HL-60 (cell line): Measurements from ENCODE around the gene SNX9.

Experiments
- TF ChIP-seq, protein P1 (sequence below): IDR thresholded peaks from 2 replicates; pipeline ENCODE4 v1.6.1; 2012; ENCODE audit warnings: low read depth; ENCODE audit not compliant: insufficient replicate concordance
- TF ChIP-seq, protein P2 (sequence below): IDR thresholded peaks from one replicate; pipeline ENCODE4 v1.5.1; 2011; ENCODE audit warnings: low read length, control low read depth, inconsistent platforms; ENCODE audit not compliant: insufficient read depth

DNA sequence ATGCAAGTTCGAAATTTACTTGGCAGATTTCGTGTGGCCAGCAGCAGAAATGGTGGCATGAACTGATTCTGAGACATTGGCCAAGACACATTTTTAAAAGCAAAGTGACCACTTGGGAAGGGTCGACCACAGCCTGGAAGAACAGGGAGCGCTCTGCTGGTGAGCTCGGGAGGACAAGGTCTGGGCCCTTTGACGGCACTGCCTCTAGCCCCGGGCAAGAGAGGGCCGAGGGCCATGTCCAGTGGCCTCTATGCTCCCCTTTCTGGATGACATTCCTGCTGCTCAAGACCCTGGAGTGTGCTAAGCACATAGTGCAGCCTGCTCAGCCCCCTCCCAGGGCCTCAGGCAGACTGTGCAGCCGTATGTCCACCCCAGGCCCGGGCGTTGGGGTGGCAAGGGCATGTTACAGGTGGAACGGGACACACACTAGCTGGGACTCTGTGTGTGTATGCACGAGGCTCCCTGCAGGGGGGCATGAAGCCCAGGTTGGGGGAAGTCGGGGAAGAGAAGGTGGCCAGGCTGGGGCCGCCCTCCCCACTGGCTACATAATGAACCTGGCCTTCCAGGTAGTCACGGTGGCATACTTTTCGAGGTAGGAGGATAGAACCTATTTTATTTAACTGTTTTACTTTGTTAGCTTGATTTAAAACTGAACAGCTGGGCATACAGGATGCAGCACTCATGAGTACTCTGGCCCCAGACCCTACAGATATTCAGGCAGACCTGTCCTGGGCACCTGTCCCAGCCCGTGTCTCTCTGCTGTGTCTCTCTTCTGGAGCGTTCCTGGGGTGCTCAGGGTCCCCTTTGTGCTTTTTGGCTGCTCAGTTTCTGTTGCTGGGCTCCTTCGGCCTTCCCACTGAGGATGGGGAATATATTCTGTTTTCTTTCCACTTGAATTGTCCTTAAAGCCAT is 165.0 kb downstream of the SNX9 start:
- TF ChIP-seq, protein P1, sequence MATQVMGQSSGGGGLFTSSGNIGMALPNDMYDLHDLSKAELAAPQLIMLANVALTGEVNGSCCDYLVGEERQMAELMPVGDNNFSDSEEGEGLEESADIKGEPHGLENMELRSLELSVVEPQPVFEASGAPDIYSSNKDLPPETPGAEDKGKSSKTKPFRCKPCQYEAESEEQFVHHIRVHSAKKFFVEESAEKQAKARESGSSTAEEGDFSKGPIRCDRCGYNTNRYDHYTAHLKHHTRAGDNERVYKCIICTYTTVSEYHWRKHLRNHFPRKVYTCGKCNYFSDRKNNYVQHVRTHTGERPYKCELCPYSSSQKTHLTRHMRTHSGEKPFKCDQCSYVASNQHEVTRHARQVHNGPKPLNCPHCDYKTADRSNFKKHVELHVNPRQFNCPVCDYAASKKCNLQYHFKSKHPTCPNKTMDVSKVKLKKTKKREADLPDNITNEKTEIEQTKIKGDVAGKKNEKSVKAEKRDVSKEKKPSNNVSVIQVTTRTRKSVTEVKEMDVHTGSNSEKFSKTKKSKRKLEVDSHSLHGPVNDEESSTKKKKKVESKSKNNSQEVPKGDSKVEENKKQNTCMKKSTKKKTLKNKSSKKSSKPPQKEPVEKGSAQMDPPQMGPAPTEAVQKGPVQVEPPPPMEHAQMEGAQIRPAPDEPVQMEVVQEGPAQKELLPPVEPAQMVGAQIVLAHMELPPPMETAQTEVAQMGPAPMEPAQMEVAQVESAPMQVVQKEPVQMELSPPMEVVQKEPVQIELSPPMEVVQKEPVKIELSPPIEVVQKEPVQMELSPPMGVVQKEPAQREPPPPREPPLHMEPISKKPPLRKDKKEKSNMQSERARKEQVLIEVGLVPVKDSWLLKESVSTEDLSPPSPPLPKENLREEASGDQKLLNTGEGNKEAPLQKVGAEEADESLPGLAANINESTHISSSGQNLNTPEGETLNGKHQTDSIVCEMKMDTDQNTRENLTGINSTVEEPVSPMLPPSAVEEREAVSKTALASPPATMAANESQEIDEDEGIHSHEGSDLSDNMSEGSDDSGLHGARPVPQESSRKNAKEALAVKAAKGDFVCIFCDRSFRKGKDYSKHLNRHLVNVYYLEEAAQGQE, result no peak
- TF ChIP-seq, protein P2, sequence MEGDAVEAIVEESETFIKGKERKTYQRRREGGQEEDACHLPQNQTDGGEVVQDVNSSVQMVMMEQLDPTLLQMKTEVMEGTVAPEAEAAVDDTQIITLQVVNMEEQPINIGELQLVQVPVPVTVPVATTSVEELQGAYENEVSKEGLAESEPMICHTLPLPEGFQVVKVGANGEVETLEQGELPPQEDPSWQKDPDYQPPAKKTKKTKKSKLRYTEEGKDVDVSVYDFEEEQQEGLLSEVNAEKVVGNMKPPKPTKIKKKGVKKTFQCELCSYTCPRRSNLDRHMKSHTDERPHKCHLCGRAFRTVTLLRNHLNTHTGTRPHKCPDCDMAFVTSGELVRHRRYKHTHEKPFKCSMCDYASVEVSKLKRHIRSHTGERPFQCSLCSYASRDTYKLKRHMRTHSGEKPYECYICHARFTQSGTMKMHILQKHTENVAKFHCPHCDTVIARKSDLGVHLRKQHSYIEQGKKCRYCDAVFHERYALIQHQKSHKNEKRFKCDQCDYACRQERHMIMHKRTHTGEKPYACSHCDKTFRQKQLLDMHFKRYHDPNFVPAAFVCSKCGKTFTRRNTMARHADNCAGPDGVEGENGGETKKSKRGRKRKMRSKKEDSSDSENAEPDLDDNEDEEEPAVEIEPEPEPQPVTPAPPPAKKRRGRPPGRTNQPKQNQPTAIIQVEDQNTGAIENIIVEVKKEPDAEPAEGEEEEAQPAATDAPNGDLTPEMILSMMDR, result no peak
